AG09319 (cell line): ENCODE results near the gene YTHDF2.

Experiments
- DNase-seq: peaks from one replicate; pipeline ENCODE4 v3.0.0-alpha.2; 2010; ENCODE audit warnings: low read depth; ENCODE audit errors: extremely low read depth
- CTCF ChIP-seq: IDR thresholded peaks from 2 replicates; pipeline ENCODE4 v1.5.1; 2011; ENCODE audit warnings: low read depth, mild to moderate bottlenecking, inconsistent platforms, low read length, moderate library complexity

Gene YTHDF2

GRCh38 chr1:28815533-28816185 lies 78.9 kb downstream of the YTHDF2 start:
- TF ChIP-seq CTCF = no peak
- no peak for DNase-seq

GRCh38 chr1:28817133-28817532 lies 80.4 kb downstream of the YTHDF2 start:
- DNase-seq = no peak
- no peak for TF ChIP-seq CTCF

GRCh38 chr1:28819020-28819419 lies 82.3 kb downstream of the YTHDF2 start:
- DNase-seq = no peak
- no peak for TF ChIP-seq CTCF
